ENCODE data around the gene TRIM7. TPM values are rescaled to one million over a fixed set of nuclear protein-coding genes. Genes with fewer than 3 reads are reported as not detected.
A peak's percentile ranks its signal among the peaks of the same experiment; 100 is the strongest.

TRIM7 gene
- total and polyA plus RNA-seq, 8 donors, result 0.45 to 20.4 (median 3.4) TPM; not detected in 1

GRCh38 chr5:181243564-181244343 lies 38.8 kb upstream of the TRIM7 start, which contains the start of gene RACK1:
Gene RACK1, minus strand, starts transcription at chr5:181243906. Its CDS starts 106 bp downstream, at chr5:181243800.
- Histone ChIP-seq H3K4me1 (peaks cover 37 to 73% (median 64%) of the 10 kb centered on the region in 4 donors), H3K27ac (peak within 1 kb of the TSS; percentile 85 to 98 (median 96))
- intact Hi-C loops (cut with DNase I; ENCODE audit: low total_unique reads), result no loop called here

GRCh38 chr5:181243018-181243563 lies 38.1 kb upstream of the TRIM7 start:
- peaks cover 36 to 70% (median 61%) of the 10 kb centered on the region in 4 donors for H3K4me1 ChIP-seq
- H3K4me3 ChIP-seq, result peak overlapping the region; percentile 64 to 89 (median 68)
- peak overlapping the region; percentile 85 to 98 (median 96) for H3K27ac ChIP-seq
- H3K36me3 ChIP-seq, result peaks cover 42 to 46% (median 43%) of the 10 kb centered on the region in 4 donors
- 0 to 1% (median 1%) methylated on average over 12 to 25 of the region's 25 CpGs for WGBS, 5 donors
- H3K27me3 ChIP-seq, result no peaks in the 10 kb centered on the region
- H3K9me3 ChIP-seq, result no peaks in the 10 kb centered on the region
- intact Hi-C loops (cut with DNase I; ENCODE audit: low total_unique reads), result no loop called here
- TF ChIP-seq CTCF (IDR thresholded peaks at IDR 0.05), result no peak
- TF ChIP-seq POLR2A (IDR thresholded peaks at IDR 0.05), result no peak
- TF ChIP-seq EP300 (IDR thresholded peaks at IDR 0.05), result no peak
- no peak for TF ChIP-seq POLR2AphosphoS5 (IDR thresholded peaks at IDR 0.05)
- DNase-seq, result no peak

More at GRCh38 chr5:181243564-181244343, 38.8 kb upstream of the TRIM7 start, which contains the start of gene RACK1:
- H3K27me3 ChIP-seq, result no peaks in the 10 kb centered on the region
- H3K36me3 ChIP-seq, result peaks cover 36 to 40% (median 36%) of the 10 kb centered on the region in 4 donors
- H3K9me3 ChIP-seq, result no peaks in the 10 kb centered on the region
- H3K4me3 ChIP-seq, result peak within 1 kb of the TSS; percentile 64 to 89 (median 68)
- DNase-seq, result peak; percentile 88 to 96
- 0 to 1% (median 0%) methylated on average over 44 to 50 of the region's 50 CpGs for WGBS, 5 donors
- TF ChIP-seq POLR2A (IDR thresholded peaks at IDR 0.05) (peak in 2 of 4 donors; percentile 31 to 67), POLR2AphosphoS5 (IDR thresholded peaks at IDR 0.05) (peak; percentile 36 to 87 (median 70)), CTCF (IDR thresholded peaks at IDR 0.05) (no peak)

GRCh38 chr5:181242031-181242451 lies 37.0 kb upstream of the TRIM7 start:
- H3K4me3 ChIP-seq, result peak overlapping the region; percentile 64 to 89 (median 68)
- intact Hi-C loops (cut with DNase I; ENCODE audit: low total_unique reads), result no loop called here
- no peak for DNase-seq
- H3K9me3 ChIP-seq, result no peaks in the 10 kb centered on the region
- peaks cover 36 to 66% (median 55%) of the 10 kb centered on the region in 4 donors for H3K4me1 ChIP-seq
- H3K27me3 ChIP-seq, result no peaks in the 10 kb centered on the region
- H3K27ac ChIP-seq, result peak overlapping the region in 4 of 5 donors; percentile 96 to 98 (median 96)
- WGBS, 5 donors, result 22 to 35% (median 26%) methylated on average over 6 of the region's 6 CpGs
- no peak for TF ChIP-seq POLR2A (IDR thresholded peaks at IDR 0.05)
- no peak for TF ChIP-seq CTCF (IDR thresholded peaks at IDR 0.05)
- TF ChIP-seq EP300 (IDR thresholded peaks at IDR 0.05), result no peak
- no peak for TF ChIP-seq POLR2AphosphoS5 (IDR thresholded peaks at IDR 0.05)
- H3K36me3 ChIP-seq, result peaks cover 53 to 57% (median 53%) of the 10 kb centered on the region in 4 donors

DNA sequence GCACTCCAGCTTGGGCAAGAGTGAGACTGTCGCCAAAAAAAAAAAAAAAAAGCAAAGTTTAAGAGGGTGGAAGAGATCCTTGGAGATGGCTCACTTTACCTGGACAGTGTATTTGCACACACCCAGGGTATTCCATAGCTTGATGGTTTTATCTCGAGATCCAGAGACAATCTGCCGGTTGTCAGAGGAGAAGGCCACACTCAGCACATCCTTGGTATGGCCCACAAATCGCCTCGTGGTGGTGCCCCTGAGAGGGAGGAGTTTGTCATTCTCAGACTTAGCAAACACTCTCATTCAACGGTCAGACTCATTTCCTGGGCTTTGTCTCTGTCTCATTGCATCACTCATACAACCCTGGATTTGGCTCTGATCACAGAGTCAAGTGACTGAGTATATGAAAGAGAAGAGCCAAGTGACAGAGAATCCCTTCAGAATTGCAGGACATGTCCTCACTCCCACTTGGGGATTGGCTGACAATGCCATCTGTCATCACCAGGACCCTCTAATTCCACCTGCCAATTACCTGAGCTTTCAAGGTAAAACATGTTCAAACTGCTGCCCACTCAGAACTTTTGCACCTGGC lies 36.5 kb upstream of the TRIM7 start:
- TF ChIP-seq CTCF (IDR thresholded peaks at IDR 0.05) (no peak), EP300 (IDR thresholded peaks at IDR 0.05) (no peak), POLR2AphosphoS5 (IDR thresholded peaks at IDR 0.05) (peak in 1 of 3 donors; percentile 13), POLR2A (IDR thresholded peaks at IDR 0.05) (no peak)
- intact Hi-C loops (cut with DNase I; ENCODE audit: low total_unique reads), result no loop called here
- DNase-seq, result peak in 1 of 2 donors; percentile 34
- peak overlapping the region in 2 of 4 donors; percentile 67 to 70 for H3K4me3 ChIP-seq
- WGBS, 5 donors, result 21 to 30% (median 29%) methylated on average over 6 of the region's 6 CpGs
- peaks cover 58 to 62% (median 59%) of the 10 kb centered on the region in 4 donors for H3K36me3 ChIP-seq
- no peaks in the 10 kb centered on the region for H3K9me3 ChIP-seq
- H3K27me3 ChIP-seq, result no peaks in the 10 kb centered on the region
- H3K27ac ChIP-seq, result peak overlapping the region in 3 of 5 donors; percentile 96 to 97 (median 96)
- peaks cover 36 to 66% (median 55%) of the 10 kb centered on the region in 4 donors for H3K4me1 ChIP-seq

Data from stomach (tissue), 9 donors.